GM12878 (cell line): ENCODE data around the gene TPCN2.

Experiments
- CBFB ChIP-seq: IDR thresholded peaks from 2 replicates; pipeline ENCODE4 v1.6.1; 2016; ENCODE audit warnings: antibody characterized with exemption, low read depth
- CTCF ChIP-seq, 3 experiments: IDR thresholded peaks in 2 of 3; conservative IDR thresholded peaks in 1 of 3; 2 replicates each; pipeline ENCODE4 v1.5.1; 2011; ENCODE audit warnings: low read depth in 3 of 3, low read length in 3 of 3, mild to moderate bottlenecking in 3 of 3, control low read depth in 2 of 3, moderate library complexity in 2 of 3, inconsistent platforms in 1 of 3, mixed read lengths in 1 of 3; ENCODE audit not compliant: control insufficient read depth in 2 of 3, insufficient read depth in 1 of 3; ENCODE audit errors: extremely low read depth in 1 of 3
- DPF2 ChIP-seq: fragments of 450-650 bp; IDR thresholded peaks from 2 replicates; pipeline ENCODE4 v1.6.1; 2017; ENCODE audit warnings: mild to moderate bottlenecking
- FOXM1 ChIP-seq: IDR thresholded peaks from 2 replicates; pipeline ENCODE4 v1.6.1; 2012; ENCODE audit warnings: low read depth, mild to moderate bottlenecking, inconsistent platforms, low read length, moderate library complexity
- HDAC6 ChIP-seq: fragments of 200-600 bp; sonication (generic); IDR thresholded peaks from one replicate; pipeline ENCODE4 v1.8.0; 2017; ENCODE audit warnings: antibody characterized with exemption; ENCODE audit not compliant: unreplicated experiment
- MLLT1 ChIP-seq: fragments of 450-650 bp; IDR thresholded peaks from 2 replicates; pipeline ENCODE4 v1.6.1; 2016; ENCODE audit warnings: mild to moderate bottlenecking
- MYC ChIP-seq: IDR thresholded peaks from 2 replicates; pipeline ENCODE4 v1.6.1; 2011; ENCODE audit warnings: mild to moderate bottlenecking, low read length, moderate library complexity, inconsistent platforms; ENCODE audit not compliant: insufficient read depth, insufficient replicate concordance, insufficient read length, severe bottlenecking
- POLR2A ChIP-seq: IDR thresholded peaks from 2 replicates; pipeline ENCODE4 v1.6.1; 2011; ENCODE audit warnings: low read depth, mild to moderate bottlenecking, low read length
- SP1 ChIP-seq: IDR thresholded peaks from one replicate; pipeline ENCODE4 v1.6.1; 2011; ENCODE audit warnings: low read depth, low read length
- STAT3 ChIP-seq: IDR thresholded peaks from 2 replicates; pipeline ENCODE4 v1.6.1; 2011; ENCODE audit warnings: low read depth, low read length, improper control_type of control experiment
- ZNF384 ChIP-seq: IDR thresholded peaks from 2 replicates; pipeline ENCODE4 v1.6.1; 2012; ENCODE audit warnings: low read depth, mild to moderate bottlenecking, low read length, improper control_type of control experiment, borderline replicate concordance

- TF ChIP-seq CTCF (IDR thresholded peaks at IDR 0.05 in 2 of 3, conservative IDR thresholded peaks at IDR 0.05 in 1 of 3; ENCODE audit: control insufficient read depth in 2 of 3, extremely low read depth in 1 of 3, insufficient read depth in 1 of 3, low read depth in 3 of 3, low read length in 3 of 3) (no peak), CBFB (no peak), POLR2A (no peak), FOXM1 (no peak), MYC (no peak), STAT3 (no peak), DPF2 (no peak), MLLT1 (no peak), HDAC6 (no peak), ZNF384 (no peak), SP1 (no peak)
Observed at GRCh38 chr11:69167916-69168691, 119.4 kb downstream of the TPCN2 start.
